ENCODE data around the gene RAPGEF4.

RAPGEF4 gene

DNA sequence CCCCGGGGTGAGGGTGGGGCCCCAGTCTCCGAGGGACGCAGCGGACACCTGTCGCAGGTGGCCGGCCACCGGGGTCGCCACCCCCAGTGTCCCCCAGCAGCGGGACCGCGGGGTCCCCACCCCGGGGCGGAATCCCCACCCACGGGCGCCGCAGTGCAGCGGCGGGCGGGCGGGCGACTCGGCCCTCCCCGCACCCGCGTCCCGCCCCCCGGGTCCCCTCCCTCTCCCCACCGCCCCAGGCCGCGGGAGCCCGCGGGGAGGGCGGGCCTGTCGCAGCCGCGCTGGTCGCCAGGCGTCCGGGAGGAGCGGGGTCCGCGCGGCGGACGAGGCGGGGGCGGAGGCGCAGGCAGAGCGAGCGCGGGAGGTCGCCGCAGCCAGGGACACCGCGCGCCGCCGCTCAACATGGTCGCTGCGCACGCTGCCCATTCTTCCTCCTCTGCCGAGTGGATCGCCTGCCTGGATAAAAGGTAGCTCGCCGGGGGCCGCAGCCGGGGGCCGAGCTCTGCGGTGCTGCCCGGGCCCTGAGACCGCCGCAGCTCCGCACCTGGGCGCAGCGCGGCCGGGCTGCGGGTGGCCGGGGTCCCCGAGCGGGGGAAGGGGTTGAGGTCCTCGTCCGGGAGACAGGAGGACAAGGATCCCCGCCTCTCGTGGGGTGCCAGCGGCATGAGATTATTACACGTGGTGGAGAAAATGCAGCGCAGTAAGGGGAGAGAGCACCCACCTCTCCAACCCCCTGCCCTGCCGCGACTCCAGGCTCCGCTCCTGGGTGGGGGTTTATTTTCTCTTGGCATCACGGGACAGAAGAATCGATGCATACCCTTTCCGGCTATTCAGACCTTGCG lies at the start of gene RAPGEF4:
Gene RAPGEF4 (plus strand): TSS at position 264 of the 842 bp plus-strand sequence. CDS start 139 bp downstream, at position 403.
- no peak for DNase-seq

GRCh38 chr2:172693037-172693436 lies 42.6 kb upstream of the RAPGEF4 start:
- DNase-seq = no peak

DNA sequence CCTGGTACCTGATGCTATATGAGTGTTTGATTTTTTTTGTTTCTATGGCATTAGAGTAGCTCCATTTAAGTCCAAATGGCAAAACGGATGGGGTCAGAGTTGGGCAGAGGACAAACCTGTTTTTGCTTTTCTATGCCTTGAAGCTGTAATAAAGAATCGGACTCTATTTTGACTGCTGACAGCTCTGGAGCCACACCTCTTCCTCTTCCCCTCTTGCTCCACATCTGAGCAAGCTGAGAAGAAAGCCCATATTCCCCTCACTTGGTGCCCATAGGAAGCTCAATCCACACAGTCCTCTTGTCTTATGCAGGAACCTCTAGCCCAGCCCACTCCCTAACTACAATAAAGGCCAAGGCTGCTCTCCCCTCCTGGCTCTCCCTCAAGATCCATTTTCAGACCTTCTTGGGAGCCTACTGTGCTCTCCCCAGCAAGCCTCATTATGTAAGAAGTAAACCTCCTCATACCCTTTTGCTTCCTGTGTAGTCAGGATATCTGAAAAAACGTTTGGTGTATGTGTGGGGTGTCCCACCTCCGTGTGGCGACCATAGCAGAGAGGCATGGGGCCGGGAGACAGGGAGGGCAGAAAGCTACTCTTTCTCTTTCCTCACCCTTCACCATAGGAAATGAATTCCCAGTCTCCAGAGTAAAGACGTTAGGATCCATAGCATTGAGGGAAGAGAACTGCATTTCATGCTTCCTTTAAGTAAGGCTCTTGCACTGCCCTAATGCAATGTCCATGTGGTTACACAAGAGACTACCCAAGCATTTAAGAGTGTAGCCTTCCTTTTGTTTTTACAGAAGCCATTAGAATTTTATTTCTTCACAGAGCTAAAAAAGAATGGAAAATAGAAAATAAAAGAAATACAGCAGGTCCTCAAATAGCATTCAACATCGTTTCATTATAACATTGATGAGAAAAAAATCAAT lies 41.9 kb upstream of the RAPGEF4 start:
- no peak for DNase-seq

DNA sequence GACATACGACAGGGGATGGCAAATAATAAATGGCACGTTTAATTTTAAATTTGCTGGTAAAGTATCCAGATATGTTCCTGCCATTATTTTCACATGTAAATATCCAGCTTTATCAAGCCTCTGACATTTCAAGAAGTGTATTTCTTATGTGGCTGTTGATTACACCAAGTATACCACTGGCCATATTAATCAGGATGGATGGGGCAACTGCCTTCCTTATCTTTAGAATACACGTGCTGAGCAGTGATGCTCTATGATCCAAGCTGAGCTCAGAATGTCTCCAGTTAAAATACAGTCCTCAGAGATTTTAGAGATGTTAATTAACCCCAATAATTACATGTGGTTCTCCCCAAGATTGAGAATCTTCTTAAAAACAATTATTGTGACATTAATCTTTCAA lies 38.3 kb upstream of the RAPGEF4 start:
- no peak for DNase-seq

GRCh38 chr2:172698041-172698863 lies 37.4 kb upstream of the RAPGEF4 start:
- DNase-seq = no peak

- DNase-seq = no peak
Observed at GRCh38 chr2:172701250-172701649, 34.4 kb upstream of the RAPGEF4 start.

DNA sequence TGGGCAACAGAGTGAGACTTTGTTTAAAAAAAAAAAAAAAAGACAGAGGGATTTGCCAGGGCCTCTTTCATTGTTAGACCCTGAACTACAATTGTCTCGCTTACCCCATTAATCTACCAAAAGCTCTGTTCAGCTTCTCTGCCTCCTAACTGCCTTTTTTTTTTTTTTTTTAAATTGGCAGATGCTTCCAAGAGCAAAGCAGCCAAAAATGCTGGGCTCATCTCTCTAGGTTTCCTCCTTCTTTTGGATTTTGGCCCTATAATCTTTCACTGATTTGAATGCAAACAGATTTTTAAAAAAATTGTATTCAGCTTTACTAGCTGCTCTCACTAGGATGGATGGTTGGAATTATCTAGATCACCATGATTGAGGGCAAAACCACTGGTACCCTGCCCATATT lies 33.2 kb upstream of the RAPGEF4 start:
- DNase-seq = no peak

DNA sequence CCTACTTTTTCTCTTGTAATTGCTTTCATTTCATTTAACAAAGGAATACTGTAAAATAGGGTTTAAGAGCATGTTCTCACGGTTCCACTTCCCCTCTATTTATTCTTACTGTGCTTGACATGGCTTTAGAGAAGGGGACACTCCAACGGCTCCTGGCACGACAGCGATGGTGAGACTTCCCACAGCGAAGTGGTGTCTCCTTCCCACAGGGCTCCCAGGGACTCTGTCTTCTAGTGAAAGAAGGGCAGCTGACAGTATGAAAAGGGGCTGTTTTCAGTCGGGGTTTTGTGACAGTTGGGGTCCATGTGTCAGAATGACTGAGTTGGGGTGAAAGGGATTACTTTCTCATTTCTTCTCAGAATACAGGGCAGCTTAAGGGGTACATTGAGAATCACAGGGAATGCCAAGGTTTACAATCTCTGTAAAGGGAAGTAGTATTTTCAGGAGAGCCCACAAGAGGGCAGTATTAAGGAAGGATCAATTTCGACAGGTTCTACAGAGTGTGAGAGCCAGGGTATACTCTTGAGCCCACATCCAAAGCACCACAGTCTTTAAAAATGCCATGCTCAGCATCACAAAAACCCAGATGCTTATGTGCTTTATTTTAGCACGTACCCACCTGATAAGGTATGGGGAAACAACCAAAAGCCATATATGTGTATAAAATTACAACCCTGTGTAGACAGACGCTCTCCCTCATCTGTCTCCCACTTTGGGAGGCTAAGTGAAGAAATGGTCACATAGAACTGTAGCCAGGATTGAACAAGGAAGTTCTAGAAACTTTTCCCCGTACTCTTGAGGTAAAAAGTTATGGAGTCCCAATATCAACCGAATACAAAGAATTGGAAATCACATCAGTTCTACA lies 31.3 kb upstream of the RAPGEF4 start:
- DNase-seq = no peak

- DNase-seq = no peak
Observed at GRCh38 chr2:172705352-172705751, 30.3 kb upstream of the RAPGEF4 start.

GRCh38 chr2:172708247-172708646 lies 27.4 kb upstream of the RAPGEF4 start:
- DNase-seq = no peak

- no peak for DNase-seq
Observed at GRCh38 chr2:172709566-172710291, 25.9 kb upstream of the RAPGEF4 start.

DNA sequence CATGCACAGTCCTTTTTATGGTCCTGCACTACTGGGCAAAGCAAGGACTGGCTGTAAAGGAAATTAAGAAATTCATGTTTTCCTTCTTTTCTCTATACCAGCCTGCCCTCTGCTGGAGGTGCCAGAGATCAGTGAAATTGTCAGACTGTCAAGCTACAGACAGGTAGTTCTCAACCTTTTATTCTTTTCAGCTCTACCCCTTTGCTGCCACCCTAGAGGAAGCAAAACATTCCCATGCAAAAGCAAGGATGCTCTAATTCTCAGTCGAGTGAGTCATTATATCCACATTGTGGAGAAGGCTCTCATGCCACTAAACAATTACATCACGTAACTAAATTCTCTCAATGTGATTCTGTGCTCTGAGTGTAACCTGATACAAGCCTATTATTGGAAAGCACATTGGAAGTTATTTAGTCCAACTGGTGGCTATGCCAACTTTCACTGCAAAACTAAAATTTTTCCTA lies 25.0 kb upstream of the RAPGEF4 start:
- no peak for DNase-seq

DNA sequence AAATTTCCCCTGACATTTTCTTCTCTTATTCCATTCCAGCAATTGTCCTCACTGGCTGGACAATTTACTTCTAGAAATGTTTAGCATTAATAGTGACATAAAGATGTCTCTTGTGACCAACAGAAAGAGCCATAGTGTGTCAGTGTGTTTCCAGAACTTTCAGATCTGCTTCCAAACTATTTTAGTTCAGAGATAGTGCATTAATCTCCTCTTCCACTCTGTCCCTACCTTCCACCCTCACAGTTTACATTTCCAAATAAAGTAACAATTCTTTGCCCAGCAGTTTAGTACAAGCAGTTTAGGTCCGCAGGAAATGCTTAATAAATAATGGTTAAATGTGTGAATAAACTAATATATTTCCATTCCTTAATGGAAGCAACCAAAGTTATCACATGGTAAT lies 24.5 kb upstream of the RAPGEF4 start:
- no peak for DNase-seq

DNA sequence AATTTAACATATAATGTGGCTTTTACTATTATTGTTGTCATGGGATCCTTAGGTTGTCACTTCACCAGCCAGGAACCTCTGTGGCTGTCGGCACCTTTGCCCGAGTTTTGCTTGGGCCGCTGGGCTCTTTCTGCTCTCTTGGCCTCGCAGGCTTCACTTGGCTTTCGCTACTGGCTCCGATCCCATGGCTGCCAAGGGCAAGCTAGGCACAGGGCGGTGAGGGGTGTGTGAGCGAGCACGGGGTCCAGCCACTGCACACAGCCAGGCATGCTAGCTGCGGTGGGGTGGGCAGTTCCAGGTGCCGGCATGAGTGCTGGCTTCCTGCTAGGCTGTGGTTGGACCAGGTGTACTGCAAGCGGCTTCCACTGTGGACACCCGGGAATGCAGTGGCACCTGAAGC lies 23.4 kb upstream of the RAPGEF4 start:
- no peak for DNase-seq

GRCh38 chr2:172713365-172713875 lies 22.2 kb upstream of the RAPGEF4 start:
- DNase-seq = no peak

- no peak for DNase-seq
Observed at GRCh38 chr2:172722481-172722880, 13.2 kb upstream of the RAPGEF4 start.

GRCh38 chr2:172723286-172723685 lies 12.4 kb upstream of the RAPGEF4 start:
- DNase-seq = no peak

- no peak for DNase-seq
Observed at GRCh38 chr2:172724724-172725123, 10.9 kb upstream of the RAPGEF4 start.

- no peak for DNase-seq
Observed at GRCh38 chr2:172725284-172725683, 10.4 kb upstream of the RAPGEF4 start.

DNA sequence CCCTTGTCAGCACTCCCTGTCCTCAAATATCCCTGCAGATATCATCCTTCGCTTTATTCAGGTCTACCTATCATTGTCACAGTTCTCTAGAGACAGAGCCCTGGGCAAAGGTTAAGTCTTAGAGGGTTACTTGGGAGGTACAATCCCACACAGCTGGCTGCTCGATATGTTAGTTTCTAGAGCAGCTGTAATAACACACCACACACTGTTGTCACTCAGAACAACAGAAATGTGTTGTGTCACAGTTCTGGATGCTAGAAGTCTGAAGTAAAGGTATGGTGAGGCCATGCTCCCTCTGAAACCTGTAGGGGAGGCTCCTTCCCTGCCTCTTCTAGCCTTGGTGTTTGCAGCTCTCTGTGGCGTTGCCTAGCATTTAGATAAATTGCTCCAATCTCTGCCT lies 9.9 kb upstream of the RAPGEF4 start:
- DNase-seq = no peak
